NCI-H1694 treated with DMSO at 0.1 percent for 48 hours (cell line): ENCODE results near the gene FAM174C.

Experiments
- DNase-seq: peaks from one replicate; lab custom pipeline; 2025; lab: John Stamatoyannopoulos, UW

Gene FAM174C

GRCh38 chr19:1275260-1275975, at the start of gene FAM174C:
Gene FAM174C (plus strand): TSS chr19:1275530. CDS start chr19:1275550, 20 bp downstream.
- DNase-seq = peak; percentile 83

- no peak for DNase-seq
Observed at GRCh38 chr19:1226227-1226518, 49.2 kb upstream of the FAM174C start.

GRCh38 chr19:1226522-1227303, 48.6 kb upstream of the FAM174C start:
- DNase-seq = no peak

GRCh38 chr19:1227304-1228054, 47.9 kb upstream of the FAM174C start:
- no peak for DNase-seq

- DNase-seq = no peak
Observed at GRCh38 chr19:1228161-1228957, 47.0 kb upstream of the FAM174C start.

- no peak for DNase-seq
Observed at GRCh38 chr19:1229056-1229923, 46.0 kb upstream of the FAM174C start.

- no peak for DNase-seq
Observed at GRCh38 chr19:1229924-1230782, 45.2 kb upstream of the FAM174C start.

GRCh38 chr19:1230783-1231489, 44.4 kb upstream of the FAM174C start:
- DNase-seq = no peak

- no peak for DNase-seq
Observed at GRCh38 chr19:1231729-1232637, 43.3 kb upstream of the FAM174C start.

GRCh38 chr19:1232652-1233072, 42.7 kb upstream of the FAM174C start:
- no peak for DNase-seq

GRCh38 chr19:1233115-1233667, 42.1 kb upstream of the FAM174C start:
- DNase-seq = no peak

GRCh38 chr19:1234051-1234954, 41.0 kb upstream of the FAM174C start:
- DNase-seq = no peak

GRCh38 chr19:1234955-1235380, 40.4 kb upstream of the FAM174C start:
- DNase-seq = no peak

- DNase-seq = no peak
Observed at GRCh38 chr19:1235625-1236538, 39.4 kb upstream of the FAM174C start.

GRCh38 chr19:1236576-1236975, 38.8 kb upstream of the FAM174C start:
- DNase-seq = no peak
